NCI-H524 (cell line): ENCODE data around the gene NOP56.
A peak's percentile ranks its signal among the peaks of the same experiment; 100 is the strongest.

ENCODE experiments used
- DNase-seq, 2 experiments: peaks; one replicate each; lab custom pipeline; 2025; lab: John Stamatoyannopoulos, UW

Gene NOP56, protein sequence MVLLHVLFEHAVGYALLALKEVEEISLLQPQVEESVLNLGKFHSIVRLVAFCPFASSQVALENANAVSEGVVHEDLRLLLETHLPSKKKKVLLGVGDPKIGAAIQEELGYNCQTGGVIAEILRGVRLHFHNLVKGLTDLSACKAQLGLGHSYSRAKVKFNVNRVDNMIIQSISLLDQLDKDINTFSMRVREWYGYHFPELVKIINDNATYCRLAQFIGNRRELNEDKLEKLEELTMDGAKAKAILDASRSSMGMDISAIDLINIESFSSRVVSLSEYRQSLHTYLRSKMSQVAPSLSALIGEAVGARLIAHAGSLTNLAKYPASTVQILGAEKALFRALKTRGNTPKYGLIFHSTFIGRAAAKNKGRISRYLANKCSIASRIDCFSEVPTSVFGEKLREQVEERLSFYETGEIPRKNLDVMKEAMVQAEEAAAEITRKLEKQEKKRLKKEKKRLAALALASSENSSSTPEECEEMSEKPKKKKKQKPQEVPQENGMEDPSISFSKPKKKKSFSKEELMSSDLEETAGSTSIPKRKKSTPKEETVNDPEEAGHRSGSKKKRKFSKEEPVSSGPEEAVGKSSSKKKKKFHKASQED

DNA sequence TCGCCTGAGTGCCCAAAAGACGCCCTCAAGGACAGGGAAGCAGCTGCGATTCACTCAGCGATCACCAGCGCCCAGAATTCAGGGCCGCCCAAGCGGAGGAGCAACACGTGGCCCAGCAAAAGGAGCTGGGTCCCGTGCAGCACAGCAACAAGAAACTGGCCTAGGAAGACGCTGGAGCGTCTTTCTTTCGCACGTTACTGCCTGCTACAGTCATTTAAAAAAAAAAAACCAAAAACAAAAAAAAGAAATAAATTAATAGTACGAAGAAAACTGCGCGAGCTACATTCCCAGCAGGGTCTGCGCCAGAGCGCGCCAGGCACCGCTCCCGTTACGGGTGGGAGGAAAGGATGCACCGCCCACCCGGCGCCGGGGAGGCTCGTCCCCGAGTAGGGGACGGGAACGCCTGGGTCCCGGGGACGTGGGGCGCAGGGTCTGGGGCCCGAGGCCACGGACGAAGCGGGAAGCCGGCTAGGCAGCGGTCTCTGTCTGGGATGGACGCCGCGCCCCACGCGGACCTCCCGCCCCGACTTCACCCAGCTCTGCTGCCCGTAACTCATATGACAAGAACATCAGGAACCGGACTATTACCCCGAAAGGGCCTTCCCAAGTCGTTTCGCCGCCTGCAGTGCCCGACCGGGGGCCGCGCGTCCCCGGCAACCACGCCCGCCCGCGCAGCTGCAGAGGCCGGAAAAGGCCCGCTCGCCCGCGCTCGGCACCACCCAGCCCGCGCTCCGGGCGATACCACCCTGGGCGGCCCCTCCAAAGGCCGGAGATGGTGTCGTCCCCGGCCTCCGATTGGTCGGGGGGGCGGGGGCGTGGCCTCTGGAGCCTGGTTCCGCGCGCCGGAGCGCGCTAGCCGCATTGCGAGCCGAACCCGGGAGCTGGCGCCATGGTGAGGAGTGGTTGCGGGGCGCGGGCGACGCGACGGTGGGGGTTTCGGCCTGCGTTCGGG lies at the start of gene NOP56:
Gene NOP56, plus strand, starts transcription at position 861 of the 952 bp plus-strand sequence. Its CDS starts 29 bp downstream, at position 890.
- DNase-seq = peak; percentile 83 to 90

DNA sequence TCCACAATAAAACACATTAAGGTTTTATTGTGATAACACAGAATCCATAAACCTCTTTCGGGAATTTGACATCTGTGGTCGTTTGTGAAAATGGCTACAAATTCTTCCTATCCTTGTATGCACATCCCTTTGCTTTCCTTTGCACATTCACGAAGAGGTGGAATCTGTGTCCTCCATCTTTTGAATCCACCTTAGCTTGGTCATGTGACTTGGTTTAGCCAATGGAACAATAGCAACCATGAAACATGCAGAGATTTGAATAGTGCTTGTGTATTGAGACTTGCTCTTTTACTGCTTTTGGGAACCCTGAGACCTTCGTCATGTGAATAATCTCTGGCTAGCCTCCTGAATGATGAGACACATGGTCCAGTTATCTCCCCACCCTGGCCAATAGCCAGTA lies 49.7 kb upstream of the NOP56 start:
- DNase-seq = peak in 1 of 2 experiments; percentile 6

DNA sequence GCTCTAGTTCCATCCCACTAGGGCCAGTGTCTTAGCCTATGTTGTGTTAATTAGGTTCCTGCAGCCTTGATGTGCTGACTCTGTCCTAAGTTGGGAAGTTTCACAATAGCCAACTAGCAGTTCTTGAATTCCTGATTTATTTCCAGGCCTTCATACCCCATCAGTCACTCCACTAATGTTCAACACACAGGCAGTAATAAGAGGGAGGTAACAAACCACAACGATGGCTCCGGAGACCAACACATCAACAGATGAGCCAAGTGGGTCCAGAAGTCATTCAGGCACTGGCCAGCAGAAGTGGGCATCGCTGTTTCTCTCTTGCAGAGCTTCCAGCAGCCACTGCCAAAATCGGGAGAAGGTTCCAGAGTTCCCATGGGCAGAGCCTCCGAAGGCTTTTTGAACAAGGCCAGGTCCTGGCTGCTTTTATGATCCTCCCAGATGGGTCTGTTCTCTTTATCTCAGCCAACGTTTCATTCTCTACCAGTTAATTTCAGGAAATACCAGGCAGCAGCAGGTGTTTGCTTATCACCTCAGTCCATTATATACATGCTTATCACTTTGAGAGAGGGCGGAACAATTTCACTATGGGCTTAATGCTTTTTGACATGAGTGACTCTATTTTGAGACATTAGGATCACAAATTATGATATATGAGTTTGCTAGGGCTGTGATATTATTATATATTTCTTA lies 48.5 kb upstream of the NOP56 start:
- no peak for DNase-seq

DNA sequence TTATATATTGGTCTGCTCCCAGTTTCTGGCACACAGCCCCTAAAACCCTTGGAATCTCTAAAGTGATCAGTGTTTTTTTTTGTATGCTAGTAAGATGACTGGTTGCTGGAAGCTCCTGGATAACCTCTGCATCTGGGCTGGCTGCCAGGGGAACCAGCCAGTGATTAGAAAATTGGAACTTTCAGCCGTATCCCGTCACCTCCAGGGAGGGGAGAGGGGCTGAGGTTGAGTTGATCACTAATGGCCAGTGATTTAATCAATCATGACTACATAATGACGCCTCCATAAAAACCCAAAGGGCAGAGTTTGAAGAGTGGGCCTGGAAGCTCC lies 48.0 kb upstream of the NOP56 start:
- no peak for DNase-seq

DNA sequence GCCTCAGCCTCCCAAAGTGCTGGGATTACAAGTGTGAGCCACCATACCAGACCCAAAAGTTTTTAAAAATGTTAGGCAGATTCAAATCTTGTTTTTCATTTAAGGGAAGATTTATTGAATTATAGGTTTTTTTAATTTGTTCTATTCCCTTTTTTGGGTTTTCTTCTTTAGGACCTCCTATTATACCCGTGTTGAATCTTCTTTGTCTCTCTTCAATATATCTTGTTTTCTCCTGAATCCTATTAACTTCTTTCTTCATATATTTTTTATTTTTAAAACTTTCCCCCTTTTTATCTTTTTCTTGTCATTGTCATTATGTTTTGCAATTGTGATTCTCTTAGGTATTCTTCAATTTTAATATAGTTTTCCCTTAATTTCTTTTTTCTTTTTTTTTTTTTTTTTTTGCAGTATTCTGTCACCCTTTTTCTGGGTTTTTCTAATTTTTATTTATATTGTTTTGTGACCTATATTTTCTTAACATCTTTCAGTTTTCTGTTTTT lies 45.9 kb upstream of the NOP56 start:
- no peak for DNase-seq

DNA sequence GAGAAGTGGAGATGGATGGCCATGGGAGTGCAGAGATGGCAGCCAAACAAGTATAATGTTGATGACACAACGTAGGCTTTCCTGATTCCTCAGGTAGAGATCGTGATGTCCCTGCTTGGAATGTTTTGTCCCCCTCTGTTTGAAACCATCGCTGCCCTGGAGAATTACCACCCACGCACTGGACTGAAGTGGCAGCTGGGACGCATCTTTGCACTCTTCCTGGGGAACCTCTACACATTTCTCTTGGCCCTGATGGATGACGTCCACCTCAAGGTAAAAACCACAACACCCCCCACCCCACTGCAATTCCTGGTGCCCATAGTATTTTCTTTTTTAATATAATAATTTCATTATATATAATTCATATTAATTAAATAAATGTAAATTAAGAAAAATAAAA lies 42.1 kb upstream of the NOP56 start:
- DNase-seq = no peak

DNA sequence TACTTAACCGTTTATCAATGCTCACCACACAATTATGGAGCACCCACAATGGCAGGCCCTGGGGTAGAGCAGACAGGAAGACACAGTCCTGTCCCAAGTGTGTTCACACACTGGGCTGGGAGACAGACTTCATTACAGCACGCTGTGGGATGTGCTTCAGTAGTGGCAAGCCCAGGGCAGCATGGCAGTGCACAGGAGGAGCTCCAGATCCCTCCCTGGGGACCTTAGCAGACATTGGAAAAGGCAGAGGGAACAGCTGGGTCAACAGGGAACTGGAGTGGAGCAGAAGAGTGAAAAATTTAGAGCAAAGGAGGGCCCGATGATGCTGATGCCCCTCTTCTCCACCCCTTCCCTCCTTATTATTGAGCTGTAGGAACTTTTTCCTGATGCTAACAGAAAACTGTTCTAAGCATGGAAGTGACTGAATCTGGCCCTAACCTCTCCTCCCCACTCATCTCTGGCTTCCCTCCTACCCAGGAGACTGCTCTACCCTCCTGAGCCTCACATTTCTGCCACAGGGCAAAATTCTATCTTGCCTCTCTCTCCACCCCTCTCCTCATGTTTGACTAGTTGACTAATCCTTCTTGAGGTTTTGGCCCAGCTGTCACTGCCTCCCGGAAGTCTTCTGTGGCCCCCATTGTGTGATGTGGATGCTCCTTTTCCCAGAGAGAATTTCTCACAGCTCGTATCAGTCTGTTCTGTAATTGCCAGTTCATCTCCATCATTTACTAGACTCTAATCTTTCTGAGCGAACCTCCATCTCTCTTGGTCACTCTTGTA lies 41.3 kb upstream of the NOP56 start:
- DNase-seq = peak; percentile 88 to 95

DNA sequence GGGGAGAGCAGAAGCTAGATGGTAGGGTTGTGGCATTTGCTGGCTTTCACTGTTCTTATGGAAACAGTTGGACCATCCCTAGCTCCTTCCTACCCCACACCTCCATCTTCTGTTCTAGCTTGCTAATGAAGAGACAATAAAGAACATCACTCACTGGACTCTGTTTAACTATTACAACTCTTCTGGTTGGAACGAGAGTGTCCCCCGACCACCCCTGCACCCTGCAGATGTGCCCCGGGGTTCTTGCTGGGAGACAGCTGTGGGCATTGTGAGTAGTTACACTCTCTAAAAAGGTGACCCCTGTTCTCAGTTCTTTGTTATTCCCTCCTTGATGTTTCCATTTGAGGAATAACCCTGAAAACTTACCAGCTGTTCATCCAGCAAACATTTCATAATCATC lies 40.4 kb upstream of the NOP56 start:
- DNase-seq = no peak

DNA sequence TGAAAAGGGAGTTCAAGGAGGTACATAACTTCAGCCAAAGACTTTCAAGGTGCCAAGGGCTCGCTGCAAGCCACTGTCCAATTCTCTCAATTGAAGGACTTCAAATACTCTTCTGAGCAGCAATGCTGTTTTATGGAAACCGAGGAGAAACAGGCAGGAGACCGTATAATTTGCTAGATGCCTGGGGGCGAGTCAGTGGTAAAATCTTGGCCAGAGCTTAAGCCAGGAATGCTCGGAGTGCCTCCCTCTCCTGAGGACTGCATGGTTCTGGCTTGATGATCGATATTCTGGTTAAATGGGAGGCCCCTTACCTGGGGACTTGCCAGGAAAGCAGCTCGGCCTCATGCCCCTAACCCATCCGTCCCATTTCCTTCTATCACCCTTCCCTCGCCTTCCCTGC lies 35.8 kb upstream of the NOP56 start:
- no peak for DNase-seq

DNA sequence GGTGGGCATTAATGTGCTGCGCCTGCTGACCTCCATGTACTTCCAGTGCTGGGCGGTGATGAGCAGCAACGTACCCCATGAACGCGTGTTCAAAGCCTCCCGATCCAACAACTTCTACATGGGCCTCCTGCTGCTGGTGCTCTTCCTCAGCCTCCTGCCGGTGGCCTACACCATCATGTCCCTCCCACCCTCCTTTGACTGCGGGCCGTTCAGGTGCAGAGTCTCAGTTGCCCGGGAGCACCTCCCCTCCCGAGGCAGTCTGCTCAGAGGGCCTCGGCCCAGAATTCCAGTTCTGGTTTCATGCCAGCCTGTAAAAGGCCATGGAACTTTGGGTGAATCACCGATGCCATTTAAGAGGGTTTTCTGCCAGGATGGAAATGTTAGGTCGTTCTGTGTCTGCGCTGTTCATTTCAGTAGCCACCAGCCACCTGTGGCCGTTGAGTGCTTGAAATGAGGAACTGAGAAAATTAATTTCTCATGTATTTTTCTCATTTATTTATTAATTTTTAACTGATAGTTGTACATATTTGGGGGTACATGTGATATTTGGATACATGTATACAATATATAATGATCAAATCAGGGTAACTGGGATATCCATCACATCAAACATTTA lies 35.2 kb upstream of the NOP56 start:
- DNase-seq = no peak

DNA sequence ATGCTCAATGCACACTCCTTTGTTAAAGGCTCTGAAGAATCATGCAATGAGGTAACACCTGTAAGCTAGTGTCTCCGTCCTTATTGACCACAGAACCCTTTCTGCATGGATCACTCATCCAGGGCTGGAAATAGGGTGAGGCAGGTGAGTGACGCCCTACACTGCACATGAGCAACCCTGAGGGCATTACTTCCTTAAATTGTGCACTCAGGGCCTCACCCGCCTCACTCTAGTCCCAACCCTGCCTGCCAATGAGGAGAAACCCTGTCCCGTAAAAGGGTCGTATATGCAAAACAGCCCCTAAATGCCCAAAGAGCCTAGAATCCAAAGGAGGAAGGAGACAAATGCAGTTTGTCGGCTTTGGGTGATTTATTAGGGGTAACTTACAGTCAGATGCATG lies 33.6 kb upstream of the NOP56 start:
- no peak for DNase-seq

DNA sequence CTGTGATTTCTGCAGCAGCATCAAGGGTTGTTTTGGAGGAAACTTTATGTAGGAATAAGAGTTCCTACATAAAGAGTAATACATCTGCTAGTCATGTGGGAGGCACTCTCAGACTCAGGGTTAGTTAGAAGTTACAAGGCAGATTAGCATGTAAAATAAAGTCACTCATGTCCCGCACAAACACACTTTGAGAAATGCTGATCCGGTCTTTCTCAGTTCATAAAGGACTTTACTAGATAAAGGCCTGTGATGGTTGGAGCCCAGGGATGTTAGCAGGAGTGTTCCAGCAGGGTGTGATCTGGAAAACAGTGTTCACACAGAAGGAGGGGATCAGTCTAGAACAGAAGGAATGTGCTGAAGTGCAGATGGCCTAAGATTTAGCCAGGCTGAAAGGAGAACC lies 33.1 kb upstream of the NOP56 start:
- no peak for DNase-seq

DNA sequence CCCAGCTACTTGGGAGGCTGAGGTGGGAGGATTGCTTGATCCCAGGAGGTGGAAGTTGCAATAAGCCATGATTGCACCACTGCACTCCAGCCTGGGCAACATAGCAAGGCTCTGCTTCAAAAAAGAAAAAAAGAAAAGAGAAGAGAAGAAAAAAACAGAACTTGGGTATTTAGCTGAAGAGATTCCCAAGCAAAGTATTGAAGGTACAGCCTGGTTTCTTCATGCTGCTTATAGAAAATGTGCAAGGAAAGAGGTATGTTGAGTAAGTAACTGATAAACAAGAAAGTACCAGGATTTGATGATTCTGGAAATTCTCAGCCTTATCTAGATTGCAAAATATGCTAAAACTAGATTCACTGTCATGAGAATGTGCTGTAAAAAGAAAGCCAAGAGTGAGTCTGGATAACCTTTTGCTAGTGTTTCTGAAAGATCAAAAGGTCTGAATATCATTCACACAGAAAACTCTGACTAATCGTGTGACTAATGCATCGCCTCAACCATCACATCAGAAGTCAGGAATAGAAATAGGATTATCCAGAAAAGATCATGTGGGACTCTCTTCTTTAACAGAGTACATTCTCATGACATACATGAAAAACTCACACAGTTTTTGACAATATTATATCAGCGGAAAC lies 32.4 kb upstream of the NOP56 start:
- no peak for DNase-seq

DNA sequence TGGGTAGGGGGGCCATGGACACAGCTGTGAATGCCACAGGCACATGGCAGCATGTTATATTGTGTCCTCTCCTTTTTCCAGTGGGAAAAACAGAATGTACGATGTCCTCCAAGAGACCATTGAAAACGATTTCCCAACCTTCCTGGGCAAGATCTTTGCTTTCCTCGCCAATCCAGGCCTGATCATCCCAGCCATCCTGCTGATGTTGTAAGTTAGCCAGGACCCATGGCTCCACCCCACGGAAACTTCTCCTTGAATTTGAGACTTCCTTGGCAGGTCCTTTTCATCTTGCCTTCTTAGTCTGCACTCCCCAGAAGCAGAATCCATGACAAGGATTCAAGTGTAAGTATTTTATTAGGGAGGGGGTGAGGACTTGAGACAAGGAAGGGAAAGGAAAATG lies 28.2 kb upstream of the NOP56 start:
- DNase-seq = no peak

DNA sequence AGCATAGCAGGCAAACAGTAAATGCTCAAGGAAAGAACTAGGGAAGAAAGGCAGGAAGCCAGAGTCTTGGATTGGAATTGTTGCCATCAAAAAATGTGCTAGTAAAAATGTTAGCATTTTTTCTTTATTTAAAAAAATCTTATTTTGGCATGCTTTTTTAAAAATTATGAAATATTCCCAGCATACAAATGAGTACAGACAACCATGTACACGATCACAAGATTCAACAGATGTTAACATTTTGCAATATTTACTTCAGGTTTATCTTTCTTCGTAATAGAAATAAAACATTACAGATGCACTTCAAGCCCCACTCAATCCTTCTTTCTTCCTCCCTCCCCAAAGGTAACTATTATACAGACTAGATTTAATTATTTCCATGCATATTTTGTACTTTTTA lies 27.4 kb upstream of the NOP56 start:
- no peak for DNase-seq

DNA sequence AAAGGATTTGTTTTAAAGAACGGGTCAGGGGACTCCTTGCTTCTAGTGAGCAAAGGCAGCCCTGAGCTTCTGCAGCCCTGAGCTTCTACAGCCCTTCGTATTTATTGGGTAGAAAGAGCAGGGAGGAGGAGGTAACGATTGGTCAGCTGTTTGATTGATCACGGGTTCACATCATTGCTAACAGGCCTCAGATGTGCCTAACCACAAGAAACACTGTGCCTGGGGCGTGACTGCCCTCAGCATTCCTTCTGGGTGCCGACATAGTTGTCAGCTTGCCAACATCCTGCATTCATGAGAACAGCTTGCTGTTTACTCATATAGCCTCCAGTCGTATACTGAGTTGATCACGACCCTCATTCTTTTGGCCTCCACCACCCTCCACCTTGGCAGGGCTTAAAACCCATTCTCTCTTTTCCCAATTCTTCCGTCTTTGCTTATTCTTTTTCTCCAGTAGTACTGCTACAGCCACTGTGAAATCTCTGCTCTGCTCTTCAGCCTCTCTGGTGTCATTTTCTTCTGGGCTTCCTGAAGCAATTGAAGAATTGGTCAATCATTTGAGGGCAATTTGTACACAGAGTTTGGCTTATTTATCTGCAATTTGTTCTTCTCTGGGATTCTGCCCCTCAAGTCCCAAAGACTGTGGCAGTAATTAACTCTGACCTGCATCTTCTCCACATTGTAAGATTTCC lies 25.4 kb upstream of the NOP56 start:
- DNase-seq = no peak

DNA sequence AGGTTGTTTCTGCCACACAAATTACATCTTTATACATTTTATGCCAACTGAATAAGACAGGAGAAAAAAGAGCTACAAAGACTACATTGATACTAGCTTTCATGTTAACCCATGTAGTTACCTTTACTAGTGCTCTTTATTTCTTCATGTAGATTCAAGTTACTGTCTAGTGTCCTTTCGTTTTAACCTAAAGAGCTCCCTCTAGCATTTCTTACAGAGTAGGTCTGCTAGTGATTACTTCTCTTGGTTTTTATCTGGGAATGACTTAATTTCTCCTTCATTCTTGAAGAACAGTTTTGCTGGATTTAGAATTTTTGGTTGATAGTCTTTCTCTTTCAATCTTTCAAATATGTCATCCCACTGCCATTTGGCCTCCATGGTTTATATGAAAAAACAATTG lies 21.2 kb upstream of the NOP56 start:
- DNase-seq = peak in 1 of 2 experiments; percentile 49

DNA sequence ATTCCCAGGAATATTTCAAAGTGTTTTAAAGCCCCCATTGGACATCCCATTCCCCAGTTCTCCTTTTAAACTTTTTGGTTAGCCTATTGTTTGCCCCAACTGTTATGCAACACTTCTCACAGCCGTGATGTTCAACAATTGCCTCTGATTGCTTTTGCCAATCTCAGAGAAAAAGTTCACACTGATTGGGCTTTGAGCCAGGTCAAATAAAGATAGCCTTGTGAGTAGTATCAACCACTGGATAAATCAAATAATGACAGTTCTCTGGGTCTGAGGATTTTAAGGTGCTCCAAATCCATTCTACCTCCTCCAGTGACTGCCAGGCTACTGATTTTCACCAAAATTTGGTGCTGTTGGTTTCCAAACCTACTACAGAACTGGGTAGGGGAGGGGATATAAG lies 19.1 kb upstream of the NOP56 start:
- no peak for DNase-seq

DNA sequence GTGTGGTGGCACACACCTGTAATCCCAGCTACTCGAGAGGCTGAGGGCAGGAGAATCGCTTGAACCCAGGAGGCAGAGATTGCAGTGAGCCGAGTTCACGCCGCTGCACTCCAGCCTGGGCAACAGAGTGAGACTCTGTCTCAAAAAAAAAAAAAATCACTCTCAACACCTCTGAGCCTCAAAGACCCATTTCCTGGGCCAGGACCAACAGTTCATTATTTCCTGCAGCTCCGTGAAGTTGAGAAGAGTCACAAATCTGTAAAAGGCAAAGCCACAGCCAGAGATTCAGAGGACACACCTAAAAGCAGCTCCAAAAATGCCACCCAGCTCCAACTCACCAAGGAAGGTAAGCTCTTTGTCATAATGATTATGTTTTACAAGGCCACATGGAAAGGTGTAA lies 15.2 kb upstream of the NOP56 start:
- no peak for DNase-seq

DNA sequence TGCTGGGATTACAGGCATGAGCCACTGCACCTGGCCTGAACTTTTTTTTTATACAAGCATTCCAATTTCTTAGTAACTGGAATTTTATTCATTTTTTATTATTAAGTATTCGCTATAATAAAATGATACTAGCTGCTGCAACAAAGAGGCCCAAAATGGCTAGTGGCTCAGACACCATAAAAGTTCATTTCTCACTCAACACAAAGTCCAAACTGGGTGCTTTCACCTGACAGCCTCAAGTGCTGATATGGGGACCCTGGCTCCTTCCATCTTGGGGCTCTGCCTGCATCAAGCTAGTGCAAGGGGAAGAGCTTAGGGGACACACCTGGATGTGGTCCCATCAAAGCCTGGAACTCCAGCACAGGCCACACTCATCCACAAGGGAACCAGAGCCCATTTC lies 12.2 kb upstream of the NOP56 start:
- DNase-seq = no peak
